Measurements from ENCODE around the gene DNAJC17. TPM values are rescaled to one million over a fixed set of nuclear protein-coding genes. Genes with fewer than 3 reads are reported as not detected.

The DNAJC17 gene
- total RNA-seq, 1 donor: 14.8 TPM

DNA sequence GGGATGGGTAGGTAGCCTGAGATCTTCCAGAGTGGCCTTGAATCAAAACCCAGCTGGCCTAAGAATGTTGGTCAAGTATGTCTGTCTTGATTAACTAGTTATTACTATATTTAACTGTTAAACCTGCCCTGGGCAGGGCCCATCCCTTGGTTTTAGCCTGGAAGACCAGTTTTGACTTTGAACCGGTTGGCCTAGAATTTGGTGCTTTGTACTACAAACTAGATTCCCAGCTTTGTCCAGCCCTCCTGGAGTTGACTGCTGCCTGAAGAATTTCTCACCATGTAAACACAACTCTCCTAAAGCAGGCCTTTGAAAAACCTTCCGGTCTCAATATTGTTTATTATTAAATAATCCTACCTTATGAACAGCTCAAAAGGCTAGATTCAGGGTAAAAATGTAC lies 21.5 kb downstream of the DNAJC17 start:
- peaks cover 3% of the 10 kb centered on the region for H3K36me3 ChIP-seq (ENCODE audit: insufficient read depth, low read length)
- H4K20me1 ChIP-seq (ENCODE audit: insufficient read depth, low read length): peaks cover 46% of the 10 kb centered on the region
- no peak overlapping the region for H3K4me3 ChIP-seq (ENCODE audit: insufficient read depth, low read length)
- H3K79me2 ChIP-seq (ENCODE audit: insufficient read depth, low read length): peaks cover 51% of the 10 kb centered on the region
- H2AFZ ChIP-seq (ENCODE audit: low read length): no peak overlapping the region
- DNase-seq (ENCODE audit: insufficient read length, low spot score, missing footprints): no peak
- H3K4me1 ChIP-seq (ENCODE audit: insufficient read depth, low read length): peaks cover 21% of the 10 kb centered on the region
- TF ChIP-seq, protein P1, sequence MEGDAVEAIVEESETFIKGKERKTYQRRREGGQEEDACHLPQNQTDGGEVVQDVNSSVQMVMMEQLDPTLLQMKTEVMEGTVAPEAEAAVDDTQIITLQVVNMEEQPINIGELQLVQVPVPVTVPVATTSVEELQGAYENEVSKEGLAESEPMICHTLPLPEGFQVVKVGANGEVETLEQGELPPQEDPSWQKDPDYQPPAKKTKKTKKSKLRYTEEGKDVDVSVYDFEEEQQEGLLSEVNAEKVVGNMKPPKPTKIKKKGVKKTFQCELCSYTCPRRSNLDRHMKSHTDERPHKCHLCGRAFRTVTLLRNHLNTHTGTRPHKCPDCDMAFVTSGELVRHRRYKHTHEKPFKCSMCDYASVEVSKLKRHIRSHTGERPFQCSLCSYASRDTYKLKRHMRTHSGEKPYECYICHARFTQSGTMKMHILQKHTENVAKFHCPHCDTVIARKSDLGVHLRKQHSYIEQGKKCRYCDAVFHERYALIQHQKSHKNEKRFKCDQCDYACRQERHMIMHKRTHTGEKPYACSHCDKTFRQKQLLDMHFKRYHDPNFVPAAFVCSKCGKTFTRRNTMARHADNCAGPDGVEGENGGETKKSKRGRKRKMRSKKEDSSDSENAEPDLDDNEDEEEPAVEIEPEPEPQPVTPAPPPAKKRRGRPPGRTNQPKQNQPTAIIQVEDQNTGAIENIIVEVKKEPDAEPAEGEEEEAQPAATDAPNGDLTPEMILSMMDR (IDR thresholded peaks at IDR 0.05; ENCODE audit: extremely low read depth, low read depth, low read length): no peak
- no peaks in the 10 kb centered on the region for H3K9me3 ChIP-seq (ENCODE audit: low read depth, low read length)
- no peaks in the 10 kb centered on the region for H3K27me3 ChIP-seq (ENCODE audit: insufficient read depth, low read length)
- H3K27ac ChIP-seq (ENCODE audit: low read depth, low read length): no peak overlapping the region
- H3K4me2 ChIP-seq (ENCODE audit: insufficient read depth, low read length): no peak overlapping the region

DNA sequence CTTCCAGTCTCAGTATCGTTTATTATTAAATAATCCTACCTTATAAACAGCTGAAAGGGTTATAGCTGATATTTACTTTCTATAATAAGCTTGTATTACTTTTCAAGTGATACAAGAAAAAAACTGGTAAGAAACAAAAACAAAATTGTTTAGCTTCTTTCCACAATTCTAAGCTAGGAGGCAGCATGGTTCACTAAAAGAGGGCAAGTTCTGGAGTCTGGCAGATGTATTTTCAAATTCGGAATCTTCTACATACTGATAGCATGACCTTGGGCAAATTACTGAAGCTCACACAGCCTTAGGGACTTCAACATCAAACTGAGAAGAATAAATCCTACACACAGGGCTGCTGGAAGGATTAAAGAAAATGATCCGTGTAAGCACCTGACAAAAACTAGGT lies 22.1 kb downstream of the DNAJC17 start:
- no peak overlapping the region for H3K4me2 ChIP-seq (ENCODE audit: insufficient read depth, low read length)
- TF ChIP-seq, protein P1 (IDR thresholded peaks at IDR 0.05; ENCODE audit: extremely low read depth, low read depth, low read length): peak; percentile 11

DNA sequence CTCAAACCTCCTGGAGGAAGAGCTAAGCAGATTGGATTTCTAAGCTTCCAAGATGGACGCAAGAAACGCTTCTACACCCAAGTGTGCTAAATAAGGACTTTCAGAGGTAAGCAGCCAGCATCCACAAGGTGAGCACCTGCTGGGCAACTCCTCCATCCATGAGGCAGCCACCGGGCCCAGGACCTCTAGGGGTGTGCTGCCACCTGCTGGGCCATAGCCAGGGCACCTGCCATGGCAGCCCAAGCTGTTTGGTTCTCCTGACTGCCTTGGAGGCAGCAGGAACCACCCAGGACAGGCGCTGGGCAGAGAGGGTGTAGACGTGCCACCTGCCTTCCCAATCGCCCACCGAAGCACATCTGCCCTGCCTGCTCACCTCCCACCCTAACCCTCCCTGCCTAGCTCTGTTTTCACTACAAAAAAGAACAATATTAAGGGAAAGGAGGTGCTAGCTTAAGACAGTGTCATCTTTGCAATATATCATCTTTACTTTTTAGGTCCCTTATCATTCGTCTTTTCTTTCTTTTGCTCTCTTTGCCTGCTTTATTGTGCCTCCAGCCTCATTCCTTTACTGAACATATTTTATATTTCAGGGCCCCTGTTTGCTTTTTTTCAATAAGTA lies 24.6 kb downstream of the DNAJC17 start:
- H3K27ac ChIP-seq (ENCODE audit: low read depth, low read length): no peak overlapping the region
- peaks cover 41% of the 10 kb centered on the region for H4K20me1 ChIP-seq (ENCODE audit: insufficient read depth, low read length)
- DNase-seq (ENCODE audit: insufficient read length, low spot score, missing footprints): peak; percentile 70

More for the DNA sequence above, 22.1 kb downstream of the DNAJC17 start:
- no peaks in the 10 kb centered on the region for H3K27me3 ChIP-seq (ENCODE audit: insufficient read depth, low read length)
- H3K4me3 ChIP-seq (ENCODE audit: insufficient read depth, low read length): no peak overlapping the region
- H3K36me3 ChIP-seq (ENCODE audit: insufficient read depth, low read length): peaks cover 3% of the 10 kb centered on the region
- H2AFZ ChIP-seq (ENCODE audit: low read length): no peak overlapping the region
- no peaks in the 10 kb centered on the region for H3K9me3 ChIP-seq (ENCODE audit: low read depth, low read length)
- no peak for DNase-seq (ENCODE audit: insufficient read length, low spot score, missing footprints)
- H3K27ac ChIP-seq (ENCODE audit: low read depth, low read length): no peak overlapping the region
- peaks cover 16% of the 10 kb centered on the region for H3K4me1 ChIP-seq (ENCODE audit: insufficient read depth, low read length)
- H4K20me1 ChIP-seq (ENCODE audit: insufficient read depth, low read length): peaks cover 45% of the 10 kb centered on the region
- H3K79me2 ChIP-seq (ENCODE audit: insufficient read depth, low read length): peaks cover 49% of the 10 kb centered on the region

DNA sequence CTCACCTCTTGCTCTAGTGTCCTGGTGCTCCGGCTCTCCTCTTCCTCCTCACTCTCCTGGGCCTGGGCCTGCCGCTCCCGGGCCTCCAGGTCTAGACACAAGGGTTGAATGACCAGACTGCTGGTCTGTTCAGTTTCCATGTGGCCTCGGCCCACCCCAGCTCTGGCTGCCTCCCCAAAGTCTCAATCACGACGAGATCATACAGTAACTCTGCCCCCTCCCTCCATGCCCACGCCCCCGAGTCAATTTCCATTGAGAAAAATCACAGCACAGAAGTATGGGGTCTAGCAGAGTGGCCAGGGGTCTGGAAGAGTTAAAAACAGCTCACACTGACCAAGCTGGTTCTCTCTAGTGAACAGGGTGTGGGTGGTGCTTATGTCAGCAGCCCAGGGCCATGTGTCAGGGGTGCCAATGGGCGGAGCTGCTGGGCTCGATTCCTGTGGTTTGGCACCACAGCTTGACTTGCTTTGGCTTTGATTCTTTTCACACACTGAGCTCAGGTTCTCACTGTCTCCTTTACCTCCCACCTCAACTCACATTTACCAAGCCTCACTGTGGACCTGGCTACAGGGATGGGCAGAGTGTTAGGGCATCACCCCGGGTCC lies 30.6 kb downstream of the DNAJC17 start:
- Histone ChIP-seq H3K79me2 (ENCODE audit: insufficient read depth, low read length) (peaks cover 5% of the 10 kb centered on the region), H4K20me1 (ENCODE audit: insufficient read depth, low read length) (peaks cover 4% of the 10 kb centered on the region), H3K9me3 (ENCODE audit: low read depth, low read length) (no peaks in the 10 kb centered on the region), H3K27ac (ENCODE audit: low read depth, low read length) (peak overlapping the region; percentile 72), H3K4me3 (ENCODE audit: insufficient read depth, low read length) (no peak overlapping the region), H3K4me1 (ENCODE audit: insufficient read depth, low read length) (peaks cover 11% of the 10 kb centered on the region), H3K36me3 (ENCODE audit: insufficient read depth, low read length) (peaks cover 56% of the 10 kb centered on the region), H2AFZ (ENCODE audit: low read length) (no peak overlapping the region), H3K27me3 (ENCODE audit: insufficient read depth, low read length) (no peaks in the 10 kb centered on the region), H3K4me2 (ENCODE audit: insufficient read depth, low read length) (peak overlapping the region; percentile 27)
- TF ChIP-seq, protein P1 (IDR thresholded peaks at IDR 0.05; ENCODE audit: extremely low read depth, low read depth, low read length): no peak
- DNase-seq (ENCODE audit: insufficient read length, low spot score, missing footprints): peak; percentile 98

More for the DNA sequence above, 24.6 kb downstream of the DNAJC17 start:
- no peaks in the 10 kb centered on the region for H3K27me3 ChIP-seq (ENCODE audit: insufficient read depth, low read length)
- H3K4me1 ChIP-seq (ENCODE audit: insufficient read depth, low read length): peaks cover 13% of the 10 kb centered on the region
- TF ChIP-seq, protein P1 (IDR thresholded peaks at IDR 0.05; ENCODE audit: extremely low read depth, low read depth, low read length): peak; percentile 40
- H3K4me3 ChIP-seq (ENCODE audit: insufficient read depth, low read length): no peak overlapping the region
- H3K36me3 ChIP-seq (ENCODE audit: insufficient read depth, low read length): peaks cover 12% of the 10 kb centered on the region
- H3K9me3 ChIP-seq (ENCODE audit: low read depth, low read length): no peaks in the 10 kb centered on the region
- no peak overlapping the region for H3K4me2 ChIP-seq (ENCODE audit: insufficient read depth, low read length)
- H2AFZ ChIP-seq (ENCODE audit: low read length): no peak overlapping the region
- H3K79me2 ChIP-seq (ENCODE audit: insufficient read depth, low read length): peaks cover 36% of the 10 kb centered on the region

All from osteoblast (primary cell).